AG09309 (cell line): ENCODE measurements around the gene MYRF.
A peak's percentile ranks its signal among the peaks of the same experiment; 100 is the strongest.

Source experiments
- DNase-seq: peaks from one replicate; pipeline ENCODE4 v3.0.0-alpha.2; 2010; ENCODE audit warnings: low read depth
- H3K4me3 ChIP-seq: 2 replicates; pipeline ENCODE4 v1.5.1; 2011; ENCODE audit warnings: mild to moderate bottlenecking, low read depth, low read length, moderate library complexity; ENCODE audit not compliant: control insufficient read depth
- CTCF ChIP-seq: IDR thresholded peaks from 2 replicates; pipeline ENCODE4 v1.5.1; 2011; ENCODE audit warnings: mild to moderate bottlenecking, low read depth, low read length, inconsistent platforms; ENCODE audit not compliant: insufficient read depth, control insufficient read depth; ENCODE audit errors: missing control alignments

MYRF gene

DNA sequence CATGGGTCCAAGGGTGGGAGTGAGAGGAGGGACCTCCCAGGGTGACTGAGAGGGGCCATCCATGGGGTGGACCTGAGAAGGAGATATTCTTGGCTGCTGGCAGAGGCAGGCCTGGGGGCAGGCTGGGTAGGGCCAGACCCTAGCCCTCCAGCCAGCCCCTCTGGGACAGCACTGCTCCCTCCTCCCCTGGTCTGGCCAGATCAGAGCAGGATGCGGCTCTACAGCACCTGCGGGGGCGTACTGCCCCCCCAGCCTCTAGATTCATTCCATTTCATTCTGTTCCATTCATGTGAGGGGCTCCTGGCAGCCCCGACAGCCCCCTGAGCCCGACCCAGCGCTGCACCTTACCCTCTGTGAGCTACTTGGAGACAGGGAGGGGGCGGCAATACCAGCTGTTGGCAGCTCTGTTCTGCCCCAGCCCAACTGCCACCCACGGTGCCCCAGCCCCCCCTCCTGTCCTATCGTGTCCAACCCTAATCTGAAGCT is 34.3 kb upstream of the MYRF start:
- peak overlapping the region; percentile 52 for H3K4me3 ChIP-seq
- DNase-seq, result no peak
- no peak for TF ChIP-seq CTCF

DNA sequence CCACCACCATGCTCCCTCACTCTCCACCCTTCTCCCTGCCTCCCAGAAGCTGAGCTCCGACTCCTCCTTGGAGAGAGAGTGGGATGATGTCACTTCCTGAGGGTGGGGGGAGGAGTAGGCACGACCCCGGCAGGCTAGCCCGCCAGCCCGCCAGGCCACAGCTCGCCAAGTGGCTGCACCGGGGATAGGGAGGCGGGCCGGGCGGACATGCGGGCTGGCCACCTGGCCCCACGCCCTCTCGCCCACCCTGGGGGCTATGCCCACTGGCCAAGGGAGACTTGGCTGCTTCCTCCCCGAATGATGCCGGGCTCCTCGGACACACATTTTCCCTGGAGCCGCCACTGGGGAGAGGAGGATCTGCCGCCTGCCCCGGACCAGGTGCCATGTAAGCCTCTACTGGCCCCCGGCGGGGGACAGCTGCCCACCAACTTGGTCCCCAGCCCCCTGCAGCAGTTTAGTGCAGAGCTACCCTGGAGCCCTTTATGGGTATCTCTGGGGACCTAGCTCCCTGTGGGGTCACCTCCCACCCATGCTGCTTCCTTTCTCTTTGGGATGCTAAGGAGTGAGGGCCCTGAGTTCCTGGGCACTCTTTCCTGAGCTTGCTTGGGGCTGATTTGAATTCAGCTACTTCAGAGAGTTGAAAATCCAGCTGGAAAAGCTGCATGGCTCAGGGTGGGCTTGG is 33.7 kb upstream of the MYRF start:
- peak overlapping the region; percentile 52 for H3K4me3 ChIP-seq
- DNase-seq, result no peak
- TF ChIP-seq CTCF, result no peak

DNA sequence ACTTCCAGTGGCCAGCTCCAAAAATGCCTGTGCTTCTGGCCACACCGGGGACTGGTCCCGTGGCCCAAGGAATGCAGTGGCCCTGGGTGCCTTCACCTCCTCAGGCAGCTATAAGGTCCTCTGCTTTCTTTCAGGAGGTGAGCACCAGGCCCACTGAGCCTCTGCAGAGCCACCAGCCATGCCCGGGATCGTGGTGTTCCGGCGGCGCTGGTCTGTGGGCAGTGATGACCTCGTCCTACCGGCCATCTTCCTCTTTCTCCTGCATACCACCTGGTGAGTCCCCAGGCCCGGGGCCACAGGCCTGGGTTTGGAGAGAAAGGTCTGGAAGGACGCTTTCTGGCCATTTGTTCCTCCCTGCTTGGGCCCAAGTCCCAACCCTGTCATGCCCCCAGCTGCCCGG is 32.5 kb upstream of the MYRF start:
- TF ChIP-seq CTCF, result no peak
- no peak overlapping the region for H3K4me3 ChIP-seq
- DNase-seq, result no peak

DNA sequence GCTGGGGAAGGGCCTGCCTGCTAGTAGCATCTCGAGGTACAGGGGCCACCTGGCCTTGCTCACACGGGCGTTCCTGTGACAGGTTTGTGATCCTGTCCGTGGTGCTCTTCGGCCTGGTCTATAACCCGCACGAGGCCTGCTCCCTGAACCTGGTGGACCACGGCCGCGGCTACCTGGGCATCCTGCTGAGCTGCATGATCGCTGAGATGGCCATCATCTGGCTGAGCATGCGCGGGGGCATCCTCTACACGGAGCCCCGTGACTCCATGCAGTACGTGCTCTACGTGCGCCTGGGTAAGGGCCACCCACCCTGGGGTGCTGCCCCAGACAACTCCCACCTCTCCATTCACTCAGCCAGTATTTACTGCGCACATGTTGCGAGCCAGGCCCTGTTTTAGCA is 31.8 kb upstream of the MYRF start:
- no peak for TF ChIP-seq CTCF
- no peak for DNase-seq
- no peak overlapping the region for H3K4me3 ChIP-seq

DNA sequence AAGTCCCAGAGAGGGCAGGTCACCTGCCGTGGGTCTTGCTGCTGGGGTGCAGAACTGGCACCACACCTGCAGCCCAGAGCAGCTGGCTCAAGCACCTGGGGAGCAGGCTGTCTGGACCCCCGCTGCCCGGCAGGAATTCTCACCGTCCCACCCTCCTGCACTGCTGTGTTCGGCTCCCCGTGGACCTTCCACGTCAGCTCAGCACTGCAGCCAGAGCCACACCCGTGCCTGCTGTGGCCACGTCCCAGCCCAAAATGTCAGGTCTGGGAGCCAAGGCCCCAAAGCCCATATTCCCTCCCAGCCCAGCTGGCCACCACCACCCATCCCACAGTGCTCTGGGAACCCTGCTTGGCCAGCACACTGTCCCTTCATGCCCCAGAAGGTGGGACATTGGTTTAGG is 28.0 kb upstream of the MYRF start:
- DNase-seq, result no peak
- TF ChIP-seq CTCF, result no peak
- H3K4me3 ChIP-seq, result no peak overlapping the region

GRCh38 chr11:61725781-61726231 is 26.6 kb upstream of the MYRF start:
- DNase-seq, result no peak
- TF ChIP-seq CTCF, result no peak
- H3K4me3 ChIP-seq, result no peak overlapping the region

DNA sequence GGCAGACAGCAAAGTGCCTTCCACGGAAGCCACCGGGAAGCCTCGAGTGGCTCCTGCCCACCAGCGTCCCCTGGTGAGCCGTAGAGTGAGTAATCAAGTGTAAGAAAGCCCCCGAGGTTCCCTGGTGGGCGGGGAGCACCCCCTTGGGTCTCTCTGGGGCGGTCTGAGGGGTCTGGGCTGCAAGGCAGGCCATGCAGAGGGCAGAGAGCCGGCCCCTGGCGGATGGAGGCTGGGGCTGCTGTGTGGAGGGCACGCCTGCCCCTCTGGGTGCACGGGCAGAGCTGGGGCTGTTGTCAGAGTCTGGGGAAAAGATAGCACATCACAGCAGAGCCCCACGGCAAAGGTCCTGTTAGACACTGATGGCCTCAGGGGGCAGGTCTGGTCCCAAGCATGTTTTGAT is 25.7 kb upstream of the MYRF start:
- H3K4me3 ChIP-seq, result no peak overlapping the region
- DNase-seq, result no peak
- no peak for TF ChIP-seq CTCF
